ENCODE data around the gene ZXDC. TPM values are rescaled to one million over a fixed set of nuclear protein-coding genes. Genes with fewer than 3 reads are reported as not detected.
A peak's percentile ranks its signal among the peaks of the same experiment; 100 is the strongest.

Gene ZXDC
- polyA plus RNA-seq, 1 donor, result 43.0 TPM

- DNase-seq, result no peak
These were observed 79.7 kb downstream of the ZXDC start for GRCh38 chr3:126395846-126396513.

GRCh38 chr3:126394977-126395321 is 80.7 kb downstream of the ZXDC start:
- DNase-seq, result no peak

- DNase-seq, result peak; percentile 71
These were observed 81.3 kb downstream of the ZXDC start, which contains the start of gene CFAP100 for GRCh38 chr3:126394179-126394976. Gene CFAP100, plus strand, starts transcription at chr3:126394909. Its CDS starts 1,092 bp downstream, at chr3:126396001.

GRCh38 chr3:126393563-126393962 is 82.1 kb downstream of the ZXDC start:
- no peak for DNase-seq

GRCh38 chr3:126392246-126392645 is 83.4 kb downstream of the ZXDC start:
- no peak for DNase-seq

GRCh38 chr3:126391631-126392030 is 84.1 kb downstream of the ZXDC start:
- DNase-seq, result no peak

- DNase-seq, result no peak
These were observed 84.9 kb downstream of the ZXDC start for GRCh38 chr3:126390751-126391150.

GRCh38 chr3:126390201-126390600 is 85.5 kb downstream of the ZXDC start:
- no peak for DNase-seq

- no peak for DNase-seq
These were observed 85.9 kb downstream of the ZXDC start for GRCh38 chr3:126389794-126390146.

GRCh38 chr3:126389112-126389793 is 86.4 kb downstream of the ZXDC start:
- peak; percentile 87 for DNase-seq

Other genes starting within 250 kb of the ZXDC start
- gene KLF15, start 118.5 kb downstream of the ZXDC start, polyA plus RNA-seq (ENCODE audit: insufficient read length), result 11.3 TPM
- gene CFAP100, start 81.0 kb downstream of the ZXDC start, polyA plus RNA-seq (ENCODE audit: insufficient read length), result 1.7 TPM
- gene UROC1, start 41.9 kb upstream of the ZXDC start, polyA plus RNA-seq (ENCODE audit: insufficient read length), result 0.15 TPM
- gene CHST13, start 48.3 kb upstream of the ZXDC start, polyA plus RNA-seq (ENCODE audit: insufficient read length), result 3.5 TPM
- gene C3orf22, start 83.0 kb upstream of the ZXDC start, polyA plus RNA-seq (ENCODE audit: insufficient read length), result 0.10 TPM
- gene TXNRD3, start 179.2 kb upstream of the ZXDC start, polyA plus RNA-seq (ENCODE audit: insufficient read length), result 22.0 TPM
- 15.8 TPM for gene CHCHD6, start 228.3 kb upstream of the ZXDC start, polyA plus RNA-seq (ENCODE audit: insufficient read length)